Nucleus accumbens (tissue), 56 donors: Measurements from ENCODE around the gene P2RY13.

ENCODE experiments used
- DNase-seq, 56 donors: peaks; one replicate each; lab custom pipeline; 2025; lab: John Stamatoyannopoulos, UW

Gene P2RY13

DNA sequence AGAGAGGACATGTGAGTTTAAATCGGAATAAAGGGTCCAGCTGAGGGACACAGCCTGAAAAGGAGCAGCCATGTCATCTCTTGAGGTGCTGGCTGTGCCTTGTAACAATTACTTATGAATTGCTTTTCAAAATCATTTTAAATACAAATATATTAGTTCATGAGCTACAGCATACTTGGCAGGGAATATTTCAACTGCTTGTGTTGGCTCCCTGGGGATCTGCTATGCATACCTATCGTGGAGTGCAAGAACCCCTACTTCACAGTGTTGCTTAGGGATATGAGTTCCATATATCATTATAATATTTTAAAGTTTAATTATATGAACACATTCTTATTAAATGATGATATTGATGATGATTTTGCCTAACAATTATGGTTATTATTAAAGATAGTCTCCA is 31.9 kb downstream of the P2RY13 start:
- no peak for DNase-seq

DNA sequence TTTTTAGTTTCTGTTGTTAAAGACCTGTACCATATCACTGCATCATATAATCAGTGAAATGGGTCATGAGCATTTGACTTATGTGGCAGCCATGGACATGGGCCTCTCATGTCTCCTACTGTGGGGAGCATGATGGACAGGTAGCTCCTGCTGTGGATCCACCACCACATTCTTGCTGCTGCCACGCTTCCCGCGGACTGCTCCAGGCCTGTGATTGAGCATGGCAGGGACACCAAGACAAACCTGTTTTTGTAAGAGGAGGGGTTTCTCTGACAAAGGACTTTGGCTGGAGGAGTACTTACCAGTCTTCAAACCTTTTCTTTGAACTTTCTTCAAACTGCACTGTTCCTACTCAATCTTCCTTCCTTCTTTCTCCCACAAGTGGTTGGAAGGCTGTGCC is 33.1 kb downstream of the P2RY13 start:
- DNase-seq = no peak

DNA sequence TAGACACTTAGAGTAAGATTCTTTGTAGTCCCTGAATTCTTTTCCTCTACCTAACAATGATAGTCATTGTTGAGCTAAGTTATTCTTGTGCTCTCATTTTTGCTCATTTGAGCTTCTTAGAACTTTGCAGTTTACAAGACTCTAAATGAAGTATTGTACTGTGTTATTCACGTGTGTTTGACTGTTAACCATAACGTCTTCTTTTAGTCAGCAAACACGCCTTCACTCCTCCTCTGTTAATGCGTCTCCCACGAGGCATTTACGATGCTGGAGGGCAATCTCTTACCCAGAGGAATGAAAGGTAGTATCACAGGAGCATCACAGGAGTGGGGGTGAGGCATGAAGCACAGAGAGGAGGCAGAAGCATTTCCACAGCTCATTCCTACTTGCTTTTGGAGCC is 36.2 kb downstream of the P2RY13 start:
- peak in 3 of 56 donors; percentile 5 to 15 (median 13) for DNase-seq

DNA sequence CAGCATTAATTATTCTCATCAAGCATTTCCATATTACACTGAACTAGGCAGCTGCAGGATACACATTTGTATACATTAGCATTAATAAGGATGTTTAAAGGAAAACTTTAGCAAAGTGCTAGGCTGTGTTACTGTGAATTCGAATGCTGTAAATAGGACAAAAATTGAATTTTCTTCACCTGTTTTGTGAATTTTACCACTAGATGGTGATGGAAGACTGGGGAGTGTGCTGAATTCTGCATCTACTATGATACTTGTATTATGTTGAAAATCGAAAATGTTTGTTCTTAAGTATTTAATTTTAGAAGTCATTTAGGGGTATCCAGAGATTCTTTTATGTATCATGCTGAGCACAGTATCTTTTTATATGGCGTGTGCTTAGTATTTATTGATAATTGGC is 38.7 kb downstream of the P2RY13 start:
- DNase-seq = no peak

DNA sequence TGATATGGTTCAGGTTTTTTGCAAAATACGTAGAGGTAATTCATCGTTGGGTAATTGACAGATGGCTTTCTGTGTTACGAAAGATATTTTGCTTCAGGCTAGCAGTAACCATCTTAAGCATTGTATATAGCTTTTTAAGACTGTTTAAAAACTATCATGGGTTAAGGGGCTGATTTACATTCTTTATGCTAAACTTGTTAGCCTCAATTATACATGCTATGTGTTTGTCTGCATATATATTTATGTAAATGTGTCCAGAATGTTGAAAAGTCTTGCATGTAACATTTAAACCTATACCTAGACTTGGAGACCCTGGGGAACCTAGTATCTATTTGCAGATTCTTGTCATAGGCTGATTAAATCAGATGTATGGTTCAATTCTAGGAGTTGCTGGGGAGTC is 39.9 kb downstream of the P2RY13 start:
- DNase-seq = no peak

DNA sequence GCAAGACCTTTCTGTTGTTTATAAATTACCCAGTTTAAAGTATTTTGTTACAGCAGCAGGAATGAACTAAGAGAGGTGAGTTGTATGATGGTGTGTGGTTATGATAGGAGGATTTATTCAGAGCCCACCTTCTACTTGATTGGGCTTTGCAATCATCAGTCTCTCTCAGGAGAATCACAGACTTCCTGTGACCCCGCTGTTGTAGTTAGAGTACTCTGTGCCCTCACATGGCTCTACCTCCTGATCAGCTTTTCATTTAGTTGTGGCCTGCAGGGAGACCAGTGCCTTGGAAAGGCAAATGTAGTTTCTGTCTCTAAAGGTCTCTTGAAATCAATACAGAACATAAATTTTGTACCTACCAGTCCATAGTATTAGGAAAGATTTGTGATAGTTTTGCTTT is 43.4 kb downstream of the P2RY13 start:
- no peak for DNase-seq

DNA sequence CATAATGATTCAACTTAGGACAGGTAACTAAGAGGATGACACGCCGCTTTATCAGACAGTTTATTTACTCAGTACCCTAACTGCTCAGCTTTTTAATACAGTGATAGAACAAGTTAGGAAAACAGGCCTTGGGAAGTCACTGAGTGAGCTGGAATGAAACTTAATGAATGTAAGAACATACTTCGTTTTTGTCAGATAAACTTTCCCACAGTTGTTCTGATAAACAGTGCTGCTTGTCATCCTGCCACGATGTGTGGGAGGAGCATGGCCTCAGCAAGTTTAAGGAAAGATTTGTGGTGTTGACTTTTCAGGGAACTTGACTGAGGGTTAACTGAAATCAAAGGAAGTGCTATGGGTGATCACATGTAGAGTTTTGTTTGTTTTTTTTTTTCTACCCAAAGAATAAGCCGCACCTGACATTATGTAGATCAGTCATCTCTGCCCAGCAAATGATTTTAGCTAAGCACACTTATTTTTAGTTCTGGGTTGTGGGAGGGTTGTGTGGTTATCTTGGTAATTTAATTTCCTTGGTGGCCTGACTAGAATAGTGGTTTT is 45.4 kb downstream of the P2RY13 start:
- no peak for DNase-seq

DNA sequence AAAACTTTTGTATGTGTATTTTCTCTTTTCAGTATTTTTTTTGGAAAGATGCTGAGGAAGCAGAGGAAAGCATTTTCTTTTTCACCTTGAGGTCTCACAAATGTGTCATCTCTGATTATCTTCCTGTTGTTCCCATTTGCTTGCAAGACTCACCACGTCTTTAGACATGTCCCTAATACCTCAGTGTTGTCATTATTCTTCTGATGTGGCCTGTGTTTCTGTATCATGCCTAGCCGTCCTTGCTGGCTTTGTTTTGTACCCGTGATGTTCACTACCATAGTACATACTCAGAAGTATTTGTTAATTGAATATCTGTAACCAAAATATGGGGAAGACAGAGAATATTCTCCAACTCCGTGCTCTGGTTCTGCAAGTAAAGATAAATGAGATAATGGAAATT is 46.0 kb downstream of the P2RY13 start:
- DNase-seq = no peak

DNA sequence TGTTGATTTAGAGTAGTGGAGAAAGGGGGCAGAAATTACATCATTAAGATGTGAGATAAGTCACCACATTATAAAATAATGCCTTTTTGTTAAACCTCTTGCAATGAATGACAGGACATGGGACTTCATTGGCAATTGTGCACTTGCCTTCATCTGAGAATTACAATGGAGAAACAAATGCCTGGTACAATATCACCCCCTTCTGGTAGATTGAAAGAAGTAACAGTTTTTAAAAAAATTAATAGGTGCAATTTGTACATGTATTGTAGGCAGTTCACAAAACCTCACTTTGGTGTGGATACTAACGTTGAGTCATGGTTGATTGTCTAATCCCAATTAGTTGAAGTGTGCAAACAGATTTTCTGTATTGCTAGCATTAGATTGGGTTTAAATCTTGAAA is 46.4 kb downstream of the P2RY13 start:
- DNase-seq = no peak

DNA sequence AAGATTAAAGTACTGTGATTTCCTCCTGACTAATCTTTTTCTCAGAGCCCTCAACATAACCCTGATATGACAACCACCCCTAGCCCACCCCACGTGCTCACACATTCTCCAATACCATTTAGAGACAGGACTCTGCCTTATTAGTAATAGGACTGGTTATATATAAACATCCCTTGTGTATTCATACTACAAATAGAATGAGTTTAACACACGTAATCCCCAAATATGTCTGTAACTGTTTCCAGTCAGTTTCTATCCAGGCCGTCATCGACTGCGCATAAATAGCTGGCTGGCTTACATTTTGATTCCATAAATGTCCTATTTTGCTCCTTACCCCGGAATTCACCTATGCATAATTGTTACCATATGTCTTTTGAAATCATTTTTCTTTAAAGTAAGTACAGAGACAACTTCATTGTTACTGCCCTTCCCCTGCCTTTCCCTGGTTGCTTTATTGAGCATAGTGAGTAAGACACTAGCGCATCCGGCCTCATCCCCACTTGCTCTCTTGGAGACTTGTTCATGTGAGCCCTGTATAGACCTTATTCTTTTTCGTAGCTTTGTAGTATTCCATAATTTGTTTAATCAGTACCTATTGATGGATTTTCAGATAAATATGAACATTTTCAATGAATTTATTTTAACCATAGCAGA is 47.6 kb downstream of the P2RY13 start:
- DNase-seq = no peak

DNA sequence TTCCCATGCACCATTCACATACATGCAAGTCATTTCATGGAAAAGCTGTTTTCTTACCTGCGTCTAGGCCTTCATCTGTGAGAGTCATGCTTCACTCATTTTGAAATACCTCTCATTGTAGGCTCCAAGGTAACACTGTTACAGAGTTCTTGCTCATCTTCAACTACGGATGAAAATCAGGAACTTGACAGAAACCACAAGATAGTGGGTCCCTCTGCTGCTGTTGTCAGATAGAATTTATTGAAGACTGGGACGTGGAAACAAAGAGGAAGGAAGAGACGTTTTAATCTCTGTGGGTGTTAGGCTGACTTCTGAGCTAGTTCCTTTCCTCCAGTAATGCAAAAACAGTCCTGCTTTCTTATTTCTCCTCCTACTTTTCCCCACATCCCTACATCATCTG is 51.1 kb downstream of the P2RY13 start, which contains the start of gene P2RY14:
Gene P2RY14, minus strand, starts transcription at position 313 of the 400 bp plus-strand sequence. CDS start 64,226 bp downstream, outside the sequence.
- DNase-seq = no peak

DNA sequence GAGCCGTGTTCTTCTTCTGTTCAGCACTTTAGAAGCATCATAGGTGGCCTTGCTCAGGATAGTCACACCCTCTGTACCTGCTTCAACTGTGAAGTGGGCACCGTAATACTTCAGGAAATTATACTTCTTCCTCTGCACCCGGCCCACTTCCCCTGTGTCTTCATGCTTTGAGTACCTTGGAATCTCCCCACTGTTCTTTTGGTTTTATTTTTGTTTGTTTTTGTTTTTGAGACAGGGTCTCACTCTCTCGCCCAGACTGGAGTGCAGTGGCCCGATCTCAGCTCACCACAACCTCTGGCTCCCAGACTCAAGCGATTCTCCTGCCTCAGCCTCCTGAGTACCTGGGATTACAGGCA is 52.7 kb downstream of the P2RY13 start:
- no peak for DNase-seq
